Measurements from ENCODE around the gene SLC66A3.

SLC66A3 gene

GRCh38 chr2:11155381-11156035 is at the start of gene SLC66A3:
Gene SLC66A3, plus strand, starts transcription at chr2:11155467. Its CDS starts 80 bp downstream, at chr2:11155547.
- no peaks in the 10 kb centered on the region for H3K36me3 ChIP-seq (ENCODE audit: insufficient read depth, low read length)
- peaks cover 14% of the 10 kb centered on the region for H3K4me1 ChIP-seq (ENCODE audit: insufficient read depth, low read length)
- H3K27ac ChIP-seq (ENCODE audit: low read depth, low read length): peak within 1 kb of the TSS; percentile 93
- no peaks in the 10 kb centered on the region for H3K27me3 ChIP-seq (ENCODE audit: control insufficient read depth in 1 of 2, insufficient read depth in 2 of 2, low read length in 2 of 2)
- H3K9ac ChIP-seq (ENCODE audit: low read length): peak within 1 kb of the TSS; percentile 88
- H3K9me3 ChIP-seq (ENCODE audit: low read length): no peaks in the 10 kb centered on the region
- H3K4me3 ChIP-seq (ENCODE audit: low read depth in 1 of 2, low read length in 2 of 2): peak within 1 kb of the TSS; percentile 64 to 81

GRCh38 chr2:11109002-11109401 is 46.3 kb upstream of the SLC66A3 start:
- Histone ChIP-seq H3K9ac (ENCODE audit: low read length) (no peak overlapping the region), H3K27me3 (ENCODE audit: control insufficient read depth in 1 of 2, insufficient read depth in 2 of 2, low read length in 2 of 2) (no peaks in the 10 kb centered on the region), H3K9me3 (ENCODE audit: low read length) (no peaks in the 10 kb centered on the region)

GRCh38 chr2:11112870-11113428 is 42.3 kb upstream of the SLC66A3 start:
- Histone ChIP-seq H3K36me3 (ENCODE audit: insufficient read depth, low read length) (no peaks in the 10 kb centered on the region), H3K27me3 (ENCODE audit: control insufficient read depth in 1 of 2, insufficient read depth in 2 of 2, low read length in 2 of 2) (no peaks in the 10 kb centered on the region), H3K27ac (ENCODE audit: low read depth, low read length) (no peak overlapping the region), H3K9me3 (ENCODE audit: low read length) (no peaks in the 10 kb centered on the region), H3K4me1 (ENCODE audit: insufficient read depth, low read length) (no peaks in the 10 kb centered on the region), H3K9ac (ENCODE audit: low read length) (no peak overlapping the region), H3K4me3 (ENCODE audit: low read depth in 1 of 2, low read length in 2 of 2) (no peak overlapping the region)

More at GRCh38 chr2:11109002-11109401, 46.3 kb upstream of the SLC66A3 start:
- Histone ChIP-seq H3K4me3 (ENCODE audit: low read depth in 1 of 2, low read length in 2 of 2) (no peak overlapping the region), H3K36me3 (ENCODE audit: insufficient read depth, low read length) (no peaks in the 10 kb centered on the region), H3K27ac (ENCODE audit: low read depth, low read length) (no peak overlapping the region), H3K4me1 (ENCODE audit: insufficient read depth, low read length) (no peaks in the 10 kb centered on the region)

DNA sequence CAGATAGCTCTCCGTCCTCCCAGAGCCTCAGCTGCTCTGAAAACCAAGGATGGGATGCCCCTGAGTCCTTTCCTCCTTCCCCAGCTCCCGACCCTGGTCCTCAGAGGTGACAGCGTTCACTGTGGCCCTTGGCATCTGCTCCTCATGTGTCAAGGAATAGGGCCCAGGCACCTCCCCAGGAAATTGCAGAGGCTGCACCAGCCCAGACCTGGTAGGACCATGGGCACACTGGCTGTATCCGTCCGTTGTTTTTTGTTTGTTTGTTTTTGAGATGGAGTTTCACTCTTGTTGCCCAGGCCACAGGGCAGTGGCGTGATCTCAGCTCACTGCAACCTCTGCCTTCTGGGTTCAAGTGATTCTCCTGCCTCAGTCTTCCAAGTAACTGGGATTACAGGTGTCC is 37.5 kb upstream of the SLC66A3 start:
- H3K27ac ChIP-seq (ENCODE audit: low read depth, low read length): no peak overlapping the region
- no peaks in the 10 kb centered on the region for H3K36me3 ChIP-seq (ENCODE audit: insufficient read depth, low read length)
- H3K4me1 ChIP-seq (ENCODE audit: insufficient read depth, low read length): no peaks in the 10 kb centered on the region
- no peak overlapping the region for H3K9ac ChIP-seq (ENCODE audit: low read length)
- no peaks in the 10 kb centered on the region for H3K9me3 ChIP-seq (ENCODE audit: low read length)
- no peak overlapping the region for H3K4me3 ChIP-seq (ENCODE audit: low read depth in 1 of 2, low read length in 2 of 2)
- H3K27me3 ChIP-seq (ENCODE audit: control insufficient read depth in 1 of 2, insufficient read depth in 2 of 2, low read length in 2 of 2): no peaks in the 10 kb centered on the region

- no peaks in the 10 kb centered on the region for H3K9me3 ChIP-seq (ENCODE audit: low read length)
These were observed 36.5 kb upstream of the SLC66A3 start for GRCh38 chr2:11118761-11119160.

GRCh38 chr2:11121099-11121822 is 34.0 kb upstream of the SLC66A3 start:
- Histone ChIP-seq H3K4me3 (ENCODE audit: low read depth in 1 of 2, low read length in 2 of 2) (no peak overlapping the region), H3K36me3 (ENCODE audit: insufficient read depth, low read length) (no peaks in the 10 kb centered on the region), H3K27ac (ENCODE audit: low read depth, low read length) (no peak overlapping the region), H3K4me1 (ENCODE audit: insufficient read depth, low read length) (no peaks in the 10 kb centered on the region), H3K9me3 (ENCODE audit: low read length) (no peaks in the 10 kb centered on the region), H3K9ac (ENCODE audit: low read length) (no peak overlapping the region), H3K27me3 (ENCODE audit: control insufficient read depth in 1 of 2, insufficient read depth in 2 of 2, low read length in 2 of 2) (no peaks in the 10 kb centered on the region)

More at GRCh38 chr2:11118761-11119160, 36.5 kb upstream of the SLC66A3 start:
- H3K27me3 ChIP-seq (ENCODE audit: control insufficient read depth in 1 of 2, insufficient read depth in 2 of 2, low read length in 2 of 2): no peaks in the 10 kb centered on the region
- no peak overlapping the region for H3K4me3 ChIP-seq (ENCODE audit: low read depth in 1 of 2, low read length in 2 of 2)
- no peaks in the 10 kb centered on the region for H3K4me1 ChIP-seq (ENCODE audit: insufficient read depth, low read length)
- H3K27ac ChIP-seq (ENCODE audit: low read depth, low read length): no peak overlapping the region
- H3K36me3 ChIP-seq (ENCODE audit: insufficient read depth, low read length): no peaks in the 10 kb centered on the region
- H3K9ac ChIP-seq (ENCODE audit: low read length): no peak overlapping the region

DNA sequence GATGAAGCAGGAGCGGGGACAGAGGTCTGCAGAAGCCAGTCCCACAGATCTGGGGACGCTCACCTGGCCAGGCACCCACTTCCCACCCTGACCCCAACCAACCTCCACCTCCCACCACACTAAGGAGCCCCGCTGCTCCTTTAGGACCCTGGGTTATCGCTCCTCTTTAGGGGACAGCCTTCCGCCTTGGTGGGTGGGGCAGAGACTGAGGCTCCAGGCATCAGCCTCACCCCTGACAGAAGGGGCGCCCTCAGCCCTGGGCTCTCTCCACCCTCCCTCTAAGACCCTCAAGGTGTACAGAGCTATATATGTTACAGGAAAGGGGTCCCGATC is 33.5 kb upstream of the SLC66A3 start:
- H3K9ac ChIP-seq (ENCODE audit: low read length): no peak overlapping the region
- H3K36me3 ChIP-seq (ENCODE audit: insufficient read depth, low read length): no peaks in the 10 kb centered on the region
- no peaks in the 10 kb centered on the region for H3K9me3 ChIP-seq (ENCODE audit: low read length)
- no peaks in the 10 kb centered on the region for H3K4me1 ChIP-seq (ENCODE audit: insufficient read depth, low read length)
- H3K27me3 ChIP-seq (ENCODE audit: control insufficient read depth in 1 of 2, insufficient read depth in 2 of 2, low read length in 2 of 2): no peaks in the 10 kb centered on the region
- no peak overlapping the region for H3K4me3 ChIP-seq (ENCODE audit: low read depth in 1 of 2, low read length in 2 of 2)
- no peak overlapping the region for H3K27ac ChIP-seq (ENCODE audit: low read depth, low read length)

- Histone ChIP-seq H3K27ac (ENCODE audit: low read depth, low read length) (no peak overlapping the region), H3K4me3 (ENCODE audit: low read depth in 1 of 2, low read length in 2 of 2) (no peak overlapping the region), H3K9ac (ENCODE audit: low read length) (no peak overlapping the region), H3K36me3 (ENCODE audit: insufficient read depth, low read length) (no peaks in the 10 kb centered on the region), H3K27me3 (ENCODE audit: control insufficient read depth in 1 of 2, insufficient read depth in 2 of 2, low read length in 2 of 2) (no peaks in the 10 kb centered on the region), H3K4me1 (ENCODE audit: insufficient read depth, low read length) (no peaks in the 10 kb centered on the region), H3K9me3 (ENCODE audit: low read length) (no peaks in the 10 kb centered on the region)
These were observed 32.9 kb upstream of the SLC66A3 start for GRCh38 chr2:11122380-11122779.

- no peak overlapping the region for H3K4me3 ChIP-seq (ENCODE audit: low read depth in 1 of 2, low read length in 2 of 2)
- H3K27me3 ChIP-seq (ENCODE audit: control insufficient read depth in 1 of 2, insufficient read depth in 2 of 2, low read length in 2 of 2): no peaks in the 10 kb centered on the region
- H3K4me1 ChIP-seq (ENCODE audit: insufficient read depth, low read length): no peaks in the 10 kb centered on the region
- H3K9ac ChIP-seq (ENCODE audit: low read length): no peak overlapping the region
- no peak overlapping the region for H3K27ac ChIP-seq (ENCODE audit: low read depth, low read length)
- no peaks in the 10 kb centered on the region for H3K9me3 ChIP-seq (ENCODE audit: low read length)
- no peaks in the 10 kb centered on the region for H3K36me3 ChIP-seq (ENCODE audit: insufficient read depth, low read length)
These were observed 32.1 kb upstream of the SLC66A3 start for GRCh38 chr2:11123001-11123809.

DNA sequence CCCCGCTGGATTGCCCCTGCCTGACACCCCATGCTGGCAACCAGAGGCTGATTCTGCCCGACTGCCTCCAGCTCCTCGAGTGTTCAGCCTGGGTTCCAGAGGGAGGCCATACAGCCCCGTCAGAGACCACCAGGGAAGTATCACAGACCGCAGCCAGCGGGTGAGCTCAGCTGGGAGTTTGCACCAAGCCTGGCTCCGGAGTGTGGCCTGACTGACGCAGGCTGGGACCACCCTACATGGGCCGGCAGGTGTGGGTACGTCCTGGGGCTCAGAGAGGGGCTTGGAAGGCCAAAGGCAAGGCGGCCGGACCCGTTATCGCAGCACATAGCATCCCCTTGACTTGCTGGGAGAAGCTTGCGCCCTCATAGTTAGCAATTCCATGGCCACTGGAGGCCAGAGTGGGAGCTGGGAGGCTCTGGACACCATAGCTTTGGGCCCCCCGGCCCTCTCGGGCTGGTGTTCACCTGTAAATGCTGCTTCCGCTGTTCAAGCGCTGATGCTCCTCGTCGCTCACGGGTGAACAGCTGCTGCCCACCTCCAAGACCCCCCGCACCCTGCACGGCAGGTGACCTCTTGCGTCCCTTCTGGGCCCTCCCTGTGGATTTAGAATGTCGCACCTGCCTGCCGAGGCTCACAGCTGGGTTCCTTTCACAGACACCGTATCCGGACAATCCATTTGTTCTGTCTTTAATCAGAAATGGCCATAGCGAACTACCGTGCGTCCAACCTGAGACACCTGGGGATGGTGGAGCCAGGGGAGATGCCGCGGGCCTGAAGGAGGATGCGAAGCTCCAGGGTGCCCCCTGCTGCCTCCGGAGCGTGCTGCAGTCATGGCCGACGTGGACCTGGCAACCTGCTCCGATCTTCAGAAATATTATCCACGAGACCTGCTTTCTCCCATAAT is 31.2 kb upstream of the SLC66A3 start:
- H3K9ac ChIP-seq (ENCODE audit: low read length): no peak overlapping the region
- no peaks in the 10 kb centered on the region for H3K9me3 ChIP-seq (ENCODE audit: low read length)
- H3K4me3 ChIP-seq (ENCODE audit: low read depth in 1 of 2, low read length in 2 of 2): no peak overlapping the region
- no peak overlapping the region for H3K27ac ChIP-seq (ENCODE audit: low read depth, low read length)
- no peaks in the 10 kb centered on the region for H3K27me3 ChIP-seq (ENCODE audit: control insufficient read depth in 1 of 2, insufficient read depth in 2 of 2, low read length in 2 of 2)
- H3K4me1 ChIP-seq (ENCODE audit: insufficient read depth, low read length): no peaks in the 10 kb centered on the region
- H3K36me3 ChIP-seq (ENCODE audit: insufficient read depth, low read length): no peaks in the 10 kb centered on the region

DNA sequence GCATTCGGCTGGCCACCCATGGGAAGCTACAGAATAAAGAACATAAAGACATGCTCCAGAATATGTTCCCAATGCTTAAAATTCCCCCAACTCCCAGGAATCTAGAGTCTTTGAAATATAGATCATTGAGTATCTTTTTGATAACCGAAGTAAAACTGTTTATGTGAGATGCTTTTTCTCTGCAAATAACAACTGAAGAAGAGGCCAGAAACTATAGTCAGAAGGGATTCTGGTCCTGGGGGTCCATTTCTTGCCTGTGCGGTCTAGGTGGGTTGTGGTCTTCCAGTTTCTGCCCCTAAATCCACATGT is 30.6 kb upstream of the SLC66A3 start:
- H3K4me3 ChIP-seq (ENCODE audit: low read depth in 1 of 2, low read length in 2 of 2): no peak overlapping the region
- H3K27ac ChIP-seq (ENCODE audit: low read depth, low read length): no peak overlapping the region
- H3K27me3 ChIP-seq (ENCODE audit: control insufficient read depth in 1 of 2, insufficient read depth in 2 of 2, low read length in 2 of 2): no peaks in the 10 kb centered on the region
- H3K36me3 ChIP-seq (ENCODE audit: insufficient read depth, low read length): no peaks in the 10 kb centered on the region
- H3K9ac ChIP-seq (ENCODE audit: low read length): no peak overlapping the region
- H3K9me3 ChIP-seq (ENCODE audit: low read length): no peaks in the 10 kb centered on the region
- peaks cover under 1% of the 10 kb centered on the region for H3K4me1 ChIP-seq (ENCODE audit: insufficient read depth, low read length)

Data from muscle layer of colon (tissue), 2 donors.